Body of pancreas (tissue), 4 donors: ENCODE results near the gene FUS.

Source experiments
- POLR2A ChIP-seq, 3 donors: fragments of 450-650 bp; IDR thresholded peaks; one replicate each; pipeline ENCODE4 v1.6.1; 2016; ENCODE audit warnings: antibody characterized with exemption in 3 of 3, mild to moderate bottlenecking in 2 of 3
- TF ChIP-seq, protein P1 (sequence below), 7 experiments: fragments of 450-650 bp in 4 of 7; fragments of 200-600 bp in 3 of 7; sonication (generic) in 3 of 7; IDR thresholded peaks; one replicate each; pipeline ENCODE4 v1.5.1; 2016 to 2019; ENCODE audit warnings: antibody characterized with exemption in 7 of 7

DNA sequence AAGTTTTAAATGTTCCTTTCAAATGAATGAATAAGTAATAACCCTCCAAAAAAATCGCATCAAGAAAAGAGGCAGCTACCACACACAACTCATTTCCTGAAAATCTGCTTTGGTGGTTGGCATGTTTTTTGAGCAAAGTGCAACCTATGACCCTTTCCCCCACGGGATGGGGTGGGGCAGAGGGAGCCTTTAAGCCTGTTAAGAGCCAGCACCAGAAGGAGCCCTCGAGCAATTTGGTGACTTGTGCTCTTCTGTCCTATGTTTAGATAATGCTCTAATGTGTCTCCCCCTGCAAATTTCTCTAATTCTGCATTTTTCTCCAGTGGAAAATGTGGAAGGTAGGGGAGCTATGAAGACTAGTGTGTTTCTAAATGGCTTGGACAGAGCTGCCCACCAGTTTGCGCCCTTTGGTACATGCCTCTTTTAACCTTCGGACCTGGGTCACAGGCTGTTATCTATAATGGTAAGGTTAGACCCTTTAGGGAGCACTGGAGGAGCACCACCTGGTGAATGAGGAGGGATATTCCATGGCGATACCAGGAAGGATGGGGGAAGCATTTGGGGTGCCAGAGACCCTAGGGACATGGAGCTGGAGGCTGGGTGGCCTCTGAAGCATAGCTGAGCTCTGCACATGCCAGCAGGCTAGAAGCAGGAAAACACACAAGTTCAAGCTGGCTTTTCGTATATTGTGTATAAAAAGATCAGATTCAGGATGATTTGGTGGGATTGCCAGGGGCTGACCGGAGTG is 21.1 kb downstream of the FUS start:
- TF ChIP-seq, protein P1, sequence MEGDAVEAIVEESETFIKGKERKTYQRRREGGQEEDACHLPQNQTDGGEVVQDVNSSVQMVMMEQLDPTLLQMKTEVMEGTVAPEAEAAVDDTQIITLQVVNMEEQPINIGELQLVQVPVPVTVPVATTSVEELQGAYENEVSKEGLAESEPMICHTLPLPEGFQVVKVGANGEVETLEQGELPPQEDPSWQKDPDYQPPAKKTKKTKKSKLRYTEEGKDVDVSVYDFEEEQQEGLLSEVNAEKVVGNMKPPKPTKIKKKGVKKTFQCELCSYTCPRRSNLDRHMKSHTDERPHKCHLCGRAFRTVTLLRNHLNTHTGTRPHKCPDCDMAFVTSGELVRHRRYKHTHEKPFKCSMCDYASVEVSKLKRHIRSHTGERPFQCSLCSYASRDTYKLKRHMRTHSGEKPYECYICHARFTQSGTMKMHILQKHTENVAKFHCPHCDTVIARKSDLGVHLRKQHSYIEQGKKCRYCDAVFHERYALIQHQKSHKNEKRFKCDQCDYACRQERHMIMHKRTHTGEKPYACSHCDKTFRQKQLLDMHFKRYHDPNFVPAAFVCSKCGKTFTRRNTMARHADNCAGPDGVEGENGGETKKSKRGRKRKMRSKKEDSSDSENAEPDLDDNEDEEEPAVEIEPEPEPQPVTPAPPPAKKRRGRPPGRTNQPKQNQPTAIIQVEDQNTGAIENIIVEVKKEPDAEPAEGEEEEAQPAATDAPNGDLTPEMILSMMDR (IDR thresholded peaks at IDR 0.05), result no peak
- TF ChIP-seq POLR2A (IDR thresholded peaks at IDR 0.05), result no peak
